Endometrial microvascular endothelial cells (primary cell): ENCODE results near the gene SLC30A10. TPM values are rescaled to one million over a fixed set of nuclear protein-coding genes. Genes with fewer than 3 reads are reported as not detected.

Experiments used
- total RNA-seq: library from RNA; depleted of rRNA; stranded (reverse); fragments of >200 nt; gene quantifications from one replicate; pipeline ENCODE4 v1.2.3, GENCODE V29; 2015; ENCODE audit errors: inconsistent ontology term

The SLC30A10 gene
- total RNA-seq, 1 donor from 2014 or later, result not detected

Other genes starting within 250 kb of the SLC30A10 start
- gene EPRS1, start 117.9 kb upstream of the SLC30A10 start, total RNA-seq, result 95.2 TPM
- gene BPNT1, start 161.2 kb upstream of the SLC30A10 start, total RNA-seq, result 37.6 TPM
- gene IARS2, start 165.6 kb upstream of the SLC30A10 start, total RNA-seq, result 106 TPM